SK-N-SH (cell line): ENCODE results near the gene OAF. TPM values are rescaled to one million over a fixed set of nuclear protein-coding genes. Genes with fewer than 3 reads are reported as not detected.

Experiments used
- CTCF ChIA-PET: fragments of 300-600, 350-600 bp; formaldehyde crosslinking; extraction: SDS; loops from one replicate; lab custom pipeline; 2021; lab: Yijun Ruan, JAX
- POLR2A ChIA-PET: fragments of 350-600 bp; sonication (Branson Sonifier 250); formaldehyde crosslinking; extraction: SDS; loops from one replicate; lab custom pipeline; 2020; ENCODE audit warnings: antibody characterized with exemption, inconsistent platforms; lab: Yijun Ruan, JAX
- DNase-seq: peaks from one replicate; pipeline ENCODE4 v3.0.0; 2012
- H2AFZ ChIP-seq: fragments of 200-600 bp; sonication (generic); 2 replicates; pipeline ENCODE4 v1.8.1; 2016; ENCODE audit warnings: antibody characterized with exemption, mild to moderate bottlenecking, low read depth
- H3F3A ChIP-seq: fragments of 200-600 bp; sonication (generic); replicated peaks from 2 replicates; pipeline ENCODE3; 2016; ENCODE audit warnings: antibody characterized with exemption, mild to moderate bottlenecking; ENCODE audit not compliant: insufficient read depth
- H3K27ac ChIP-seq, 2 experiments: fragments of 200-500 bp in 1 of 2; fragments of 200-600 bp in 1 of 2; sonication (Bioruptor generic) in 1 of 2; sonication (generic), shearing (Covaris generic) in 1 of 2; 2 replicates each; pipeline versions ENCODE4 v1.5.1 to v1.6.1; 2014 to 2016; ENCODE audit warnings: low read depth in 2 of 2, inconsistent platforms in 1 of 2, low read length in 1 of 2, mild to moderate bottlenecking in 1 of 2, mixed read lengths in 1 of 2
- H3K27me3 ChIP-seq: fragments of 200-600 bp; sonication (generic), shearing (Covaris generic); 2 replicates; pipeline ENCODE4 v1.6.1; 2016; ENCODE audit warnings: mixed run types; ENCODE audit not compliant: insufficient read depth
- H3K36me3 ChIP-seq, 2 experiments: fragments of 200-500 bp in 1 of 2; fragments of 200-600 bp in 1 of 2; sonication (Bioruptor generic) in 1 of 2; sonication (generic) in 1 of 2; replicated peaks in 1 of 2; 2 replicates each; pipeline versions ENCODE3 to v1.5.1; 2014 to 2016; ENCODE audit warnings: low read length in 1 of 2, mild to moderate bottlenecking in 1 of 2; ENCODE audit not compliant: insufficient read depth in 2 of 2, control insufficient read depth in 1 of 2
- H3K4me1 ChIP-seq, 2 experiments: fragments of 200-500 bp in 1 of 2; fragments of 200-600 bp in 1 of 2; sonication (Bioruptor generic) in 1 of 2; sonication (generic), shearing (Covaris generic) in 1 of 2; 2 replicates each; pipeline versions ENCODE4 v1.5.1 to v1.6.1; 2014 to 2016; ENCODE audit warnings: low read depth in 1 of 2, low read length in 1 of 2, mixed run types in 1 of 2; ENCODE audit not compliant: insufficient read depth in 2 of 2, control insufficient read depth in 1 of 2
- H3K4me2 ChIP-seq: fragments of 200-600 bp; sonication (generic), shearing (Covaris generic); 2 replicates; pipeline ENCODE4 v1.6.1; 2017; ENCODE audit warnings: mixed run types
- H3K4me3 ChIP-seq, 2 experiments: fragments of 200-500 bp in 1 of 2; fragments of 200-600 bp in 1 of 2; sonication (Bioruptor generic) in 1 of 2; sonication (generic), shearing (Covaris generic) in 1 of 2; 2 replicates each; pipeline versions ENCODE4 v1.5.1 to v1.8.1; 2014 to 2016; ENCODE audit warnings: low read depth in 2 of 2, inconsistent platforms in 1 of 2, low read length in 1 of 2, mild to moderate bottlenecking in 1 of 2, mixed read lengths in 1 of 2, moderate library complexity in 1 of 2
- H3K79me2 ChIP-seq: fragments of 200-600 bp; sonication (generic); 2 replicates; pipeline ENCODE4 v1.8.1; 2017; ENCODE audit warnings: mild to moderate bottlenecking; ENCODE audit not compliant: insufficient read depth
- H3K9ac ChIP-seq: fragments of 200-600 bp; sonication (generic); 2 replicates; pipeline ENCODE4 v1.6.1; 2017; ENCODE audit warnings: mixed run types
- H3K9me2 ChIP-seq: fragments of 200-600 bp; sonication (generic); 2 replicates; pipeline ENCODE4 v1.6.1; 2017; ENCODE audit warnings: mixed run types
- H3K9me3 ChIP-seq: fragments of 200-600 bp; sonication (generic); 2 replicates; pipeline ENCODE4 v1.6.1; 2017; ENCODE audit warnings: mixed run types, mild to moderate bottlenecking, moderate library complexity
- H4K20me1 ChIP-seq: fragments of 200-600 bp; sonication (generic); 2 replicates; pipeline ENCODE4 v1.6.1; 2017; ENCODE audit warnings: mild to moderate bottlenecking, mixed run types; ENCODE audit not compliant: insufficient read depth
- FOXM1 ChIP-seq: IDR thresholded peaks from 2 replicates; pipeline ENCODE4 v1.4.0; 2012; ENCODE audit warnings: low read depth, mild to moderate bottlenecking
- GATA2 ChIP-seq: sonication (generic); formaldehyde crosslinking; IDR thresholded peaks from 2 replicates; pipeline ENCODE4 v1.5.0; 2020; ENCODE audit warnings: mild to moderate bottlenecking, missing genetic modification reagents
- NFIC ChIP-seq: IDR thresholded peaks from 2 replicates; pipeline ENCODE4 v1.4.0; 2012; ENCODE audit warnings: borderline replicate concordance
- POLR2AphosphoS5 ChIP-seq: IDR thresholded peaks from 2 replicates; pipeline ENCODE4 v1.6.1; 2012; ENCODE audit warnings: low read depth, low read length
- RCOR1 ChIP-seq: fragments of 150-350 bp; IDR thresholded peaks from 2 replicates; pipeline ENCODE4 v1.6.1; 2017; ENCODE audit warnings: antibody characterized with exemption, low read length
- RFX5 ChIP-seq: IDR thresholded peaks from 2 replicates; pipeline ENCODE4 v1.6.1; 2012; ENCODE audit warnings: mild to moderate bottlenecking, improper control_type of control experiment, low read length
- SIN3A ChIP-seq: IDR thresholded peaks from 2 replicates; pipeline ENCODE4 v1.6.1; 2012; ENCODE audit warnings: low read depth, mild to moderate bottlenecking, low read length, moderate library complexity, borderline replicate concordance
- TEAD4 ChIP-seq: IDR thresholded peaks from 2 replicates; pipeline ENCODE4 v1.4.0; 2012; ENCODE audit warnings: mild to moderate bottlenecking, borderline replicate concordance; ENCODE audit not compliant: insufficient read depth
- YY1 ChIP-seq: IDR thresholded peaks from 2 replicates; pipeline ENCODE4 v1.4.0; 2012; ENCODE audit warnings: low read depth, mild to moderate bottlenecking
- WGBS: methylation state at CpG from one replicate; pipeline ENCODE4 v1.1.6; 2017; ENCODE audit warnings: low lambda C conversion rate; 5-methylcytosine and 5-hydroxymethylcytosine counted together
- polyA plus RNA-seq, 3 experiments: library from polyadenylated mRNA; depleted of rRNA; stranded (reverse); fragments of >200 nt; gene quantifications; 2 replicates each; pipeline ENCODE4 v1.2.3, GENCODE V29; 2012
- TF ChIP-seq, protein P1 (sequence below): IDR thresholded peaks from 2 replicates; pipeline ENCODE4 v1.4.0; 2012; ENCODE audit warnings: low read depth, borderline replicate concordance

The OAF gene
- polyA plus RNA-seq, 1 of the 3 experiments (the other 2 are of a cell fraction): 28.0 TPM

DNA sequence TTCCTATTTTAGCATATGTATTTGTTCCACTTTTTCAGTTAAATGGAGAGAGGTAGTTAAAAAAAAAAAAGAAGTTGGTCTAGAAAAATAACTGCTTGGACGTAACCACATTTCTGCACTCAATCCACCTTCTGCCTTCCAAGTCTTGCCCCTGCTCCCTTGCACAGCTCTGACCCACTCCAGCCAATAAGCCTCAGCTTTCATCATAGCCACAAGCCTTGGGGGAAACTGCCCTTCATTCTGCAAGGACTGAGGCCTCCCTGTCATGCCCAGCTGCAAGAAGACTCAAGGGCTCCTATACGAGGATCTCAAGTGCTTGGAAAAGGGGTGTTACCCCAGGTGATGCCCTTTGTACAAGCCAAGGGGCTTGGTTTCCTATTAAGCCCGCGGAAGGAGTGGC lies 36.0 kb upstream of the OAF start:
- H3K4me2 ChIP-seq: no peak overlapping the region
- no peaks in the 10 kb centered on the region for H4K20me1 ChIP-seq
- H3K4me1 ChIP-seq: peaks cover 0 to 13% of the 10 kb centered on the region in 2 experiments; a peak in 1 of 4 replicates
- no peak overlapping the region for H3K27ac ChIP-seq
- CTCF ChIA-PET: interaction anchor here (4.4 to 12.7 kb wide), 3 partner anchors 11 to 125 kb away, joined by 33 to 400 read pairs (median 189); no protein-coding TSS in a partner anchor
- POLR2A ChIA-PET: no interaction called here
- no peaks in the 10 kb centered on the region for H3K79me2 ChIP-seq
- 56% methylated on average over 4 of the region's 4 CpGs for WGBS
- no peak overlapping the region for H3K9ac ChIP-seq
- no peaks in the 10 kb centered on the region for H3F3A ChIP-seq
- no peaks in the 10 kb centered on the region for H3K9me3 ChIP-seq
- TF ChIP-seq SIN3A (no peak), FOXM1 (no peak), YY1 (no peak), RFX5 (no peak)
- no peak overlapping the region for H2AFZ ChIP-seq
- H3K9me2 ChIP-seq: no peaks in the 10 kb centered on the region
- peaks cover 25% of the 10 kb centered on the region; the same call in 1 of the 2 replicates for H3K27me3 ChIP-seq
- DNase-seq: no peak
- H3K4me3 ChIP-seq: no peak overlapping the region
- H3K36me3 ChIP-seq: no peaks in the 10 kb centered on the region

DNA sequence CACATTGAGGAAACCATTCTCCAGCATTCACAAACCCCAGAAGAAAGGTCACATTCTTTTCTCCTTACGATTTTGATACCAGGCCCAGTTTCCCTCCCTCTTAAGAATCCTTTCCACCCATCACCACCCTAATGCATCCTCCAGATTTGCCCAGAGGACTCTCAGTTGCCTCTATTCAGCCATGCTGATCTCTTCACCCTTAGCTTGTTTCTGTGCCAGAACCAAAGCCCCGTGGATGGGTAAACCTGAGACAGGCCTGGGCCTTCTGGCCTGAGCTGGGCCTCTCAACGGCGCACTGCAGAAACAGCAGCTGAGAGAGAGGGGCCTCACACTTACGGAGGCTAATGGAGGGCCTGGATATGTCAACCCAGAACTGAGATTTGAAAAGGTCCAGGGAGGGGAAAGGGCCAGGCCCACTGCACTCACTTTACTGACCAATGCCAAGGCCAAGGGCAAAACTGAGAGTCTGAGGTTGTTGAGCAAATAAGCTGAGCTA lies 32.2 kb upstream of the OAF start:
- H3K27me3 ChIP-seq: peaks cover 7% of the 10 kb centered on the region; the same call in 1 of the 2 replicates
- H3K4me1 ChIP-seq: peaks cover 5 to 11% of the 10 kb centered on the region in 2 experiments; a peak in 1 of 4 replicates
- H3K9me3 ChIP-seq: no peaks in the 10 kb centered on the region
- 74% methylated on average over 5 of the region's 5 CpGs for WGBS
- no peaks in the 10 kb centered on the region for H3K36me3 ChIP-seq
- no peak overlapping the region for H3K4me3 ChIP-seq
- no peaks in the 10 kb centered on the region for H3K79me2 ChIP-seq
- no peak overlapping the region for H2AFZ ChIP-seq
- DNase-seq: no peak
- H3K4me2 ChIP-seq: no peak overlapping the region
- ChIA-PET POLR2A (no interaction called here), CTCF (interaction anchor here (0.7 to 8.0 kb wide), 8 partner anchors 10 to 703 kb away, joined by 3 to 68 read pairs (median 16); no protein-coding TSS in a partner anchor)
- H3F3A ChIP-seq: no peaks in the 10 kb centered on the region
- no peaks in the 10 kb centered on the region for H4K20me1 ChIP-seq
- H3K27ac ChIP-seq: no peak overlapping the region
- TF ChIP-seq, protein P1, sequence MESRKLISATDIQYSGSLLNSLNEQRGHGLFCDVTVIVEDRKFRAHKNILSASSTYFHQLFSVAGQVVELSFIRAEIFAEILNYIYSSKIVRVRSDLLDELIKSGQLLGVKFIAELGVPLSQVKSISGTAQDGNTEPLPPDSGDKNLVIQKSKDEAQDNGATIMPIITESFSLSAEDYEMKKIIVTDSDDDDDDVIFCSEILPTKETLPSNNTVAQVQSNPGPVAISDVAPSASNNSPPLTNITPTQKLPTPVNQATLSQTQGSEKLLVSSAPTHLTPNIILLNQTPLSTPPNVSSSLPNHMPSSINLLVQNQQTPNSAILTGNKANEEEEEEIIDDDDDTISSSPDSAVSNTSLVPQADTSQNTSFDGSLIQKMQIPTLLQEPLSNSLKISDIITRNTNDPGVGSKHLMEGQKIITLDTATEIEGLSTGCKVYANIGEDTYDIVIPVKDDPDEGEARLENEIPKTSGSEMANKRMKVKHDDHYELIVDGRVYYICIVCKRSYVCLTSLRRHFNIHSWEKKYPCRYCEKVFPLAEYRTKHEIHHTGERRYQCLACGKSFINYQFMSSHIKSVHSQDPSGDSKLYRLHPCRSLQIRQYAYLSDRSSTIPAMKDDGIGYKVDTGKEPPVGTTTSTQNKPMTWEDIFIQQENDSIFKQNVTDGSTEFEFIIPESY: no peak
- TF ChIP-seq TEAD4 (no peak), FOXM1 (no peak), GATA2 (CRISPR knock-in tag) (no peak), NFIC (no peak), POLR2AphosphoS5 (no peak), RCOR1 (no peak), RFX5 (no peak)
- TF ChIP-seq, all 33 proteins: peak for 0
- no peak overlapping the region for H3K9ac ChIP-seq
- no peaks in the 10 kb centered on the region for H3K9me2 ChIP-seq
